Upper lobe of left lung (tissue), 6 donors: ENCODE data around the gene C6orf141. TPM values are rescaled to one million over a fixed set of nuclear protein-coding genes. Genes with fewer than 3 reads are reported as not detected.

Experiments used
- ATAC-seq, 2 donors: fragments of 200-7000 bp; cut with Tn5 transposase; one replicate each; pipeline ENCODE4 v1.9.1; 2022; ENCODE audit warnings: mild to moderate bottlenecking in 2 of 2, moderate library complexity in 2 of 2; ENCODE audit not compliant: low FRiP score in 2 of 2
- DNase-seq, 2 donors: peaks; one replicate each; pipeline ENCODE4 v3.0.0-alpha.2; 2019 to 2020
- H3K27ac ChIP-seq, 4 donors: fragments of 200-600 bp; sonication (generic); one replicate each; pipeline ENCODE4 v1.5.1; 2016 to 2019
- H3K27me3 ChIP-seq, 4 donors: fragments of 200-600 bp; sonication (generic); one replicate each; pipeline ENCODE4 v1.5.1; 2017 to 2019
- H3K36me3 ChIP-seq, 4 donors: fragments of 200-600 bp; sonication (generic); one replicate each; pipeline ENCODE4 v1.5.1; 2016 to 2019
- H3K4me1 ChIP-seq, 4 donors: fragments of 200-600 bp; sonication (generic); one replicate each; pipeline ENCODE4 v1.5.1; 2018 to 2019
- H3K4me3 ChIP-seq, 4 donors: fragments of 200-600 bp; sonication (generic); one replicate each; pipeline ENCODE4 v1.5.1; 2017 to 2019; ENCODE audit warnings: mild to moderate bottlenecking in 2 of 4, moderate library complexity in 1 of 4
- H3K9me3 ChIP-seq, 4 donors: fragments of 200-600 bp; sonication (generic); one replicate each; pipeline ENCODE4 v1.5.1; 2018 to 2019
- EP300 ChIP-seq, 4 donors: sonication (generic); formaldehyde crosslinking; IDR thresholded peaks; one replicate each; pipeline ENCODE4 v1.5.1; 2017; ENCODE audit warnings: antibody characterized with exemption in 4 of 4, control low read depth in 2 of 4
- POLR2A ChIP-seq, 4 donors: fragments of 450-650 bp; IDR thresholded peaks; one replicate each; pipeline ENCODE4 v1.5.1; 2016 to 2017; ENCODE audit warnings: antibody characterized with exemption in 4 of 4, mild to moderate bottlenecking in 2 of 4
- POLR2AphosphoS5 ChIP-seq, 2 donors: sonication (generic); formaldehyde crosslinking; IDR thresholded peaks; one replicate each; pipeline ENCODE4 v1.5.1; 2017; ENCODE audit warnings: antibody characterized with exemption in 2 of 2
- WGBS, 2 donors: methylation state at CpG; one replicate each; pipeline ENCODE4 v1.1.5; 2017 to 2018; 5-methylcytosine and 5-hydroxymethylcytosine counted together
- total RNA-seq, 6 donors: library from RNA; depleted of rRNA in 4 of 6; stranded (reverse); fragments of >200 nt in 4 of 6; gene quantifications; one replicate each; pipeline versions ENCODE4 v1.1.0 to v1.2.1, GENCODE V29; 2016 to 2021
- TF ChIP-seq, protein P1 (sequence below), 6 experiments: fragments of 450-650 bp in 4 of 6; fragments of 200-600 bp in 2 of 6; sonication (generic) in 2 of 6; IDR thresholded peaks; one replicate each; pipeline ENCODE4 v1.5.1; 2016 to 2019; ENCODE audit warnings: antibody characterized with exemption in 6 of 6
- donor health status: DM: no; HTN: no; CAD: no; lungs with moderate emphysema.
- donor health status: DM: no; HTN: yes; CAD: no; lungs with severe emphysema.

Gene C6orf141
- total RNA-seq, 6 donors from 2014 or later, result 1.2 to 2.9 (median 1.8) TPM

DNA sequence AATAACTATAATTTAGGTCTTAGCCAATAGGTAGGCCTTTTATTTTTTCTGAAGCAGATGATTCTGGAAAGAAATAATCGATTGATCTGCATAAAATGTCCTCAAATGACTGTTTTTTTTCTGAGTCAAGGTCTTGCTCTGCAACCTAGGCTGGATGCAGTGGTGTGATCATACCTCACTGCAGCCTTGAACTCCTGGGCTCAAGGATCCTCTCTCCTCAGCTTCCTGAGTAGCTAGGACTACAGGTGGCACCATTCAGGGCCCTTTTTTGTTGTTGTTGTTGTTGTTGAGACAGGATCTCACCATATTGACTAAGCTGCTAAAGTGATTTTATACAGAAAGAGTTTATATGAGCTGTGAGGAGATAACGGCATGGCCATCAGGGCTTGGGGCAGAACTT lies 32.5 kb upstream of the C6orf141 start:
- Histone ChIP-seq H3K27ac (no peak overlapping the region), H3K9me3 (no peaks in the 10 kb centered on the region), H3K36me3 (no peaks in the 10 kb centered on the region), H3K4me1 (no peaks in the 10 kb centered on the region), H3K27me3 (no peaks in the 10 kb centered on the region), H3K4me3 (no peak overlapping the region)
- ATAC-seq (no peak), DNase-seq (no peak)
- TF ChIP-seq POLR2AphosphoS5 (IDR thresholded peaks at IDR 0.05), result no peak
- no peak for TF ChIP-seq POLR2A (IDR thresholded peaks at IDR 0.05)
- no peak for TF ChIP-seq EP300 (IDR thresholded peaks at IDR 0.05)
- TF ChIP-seq, protein P1, sequence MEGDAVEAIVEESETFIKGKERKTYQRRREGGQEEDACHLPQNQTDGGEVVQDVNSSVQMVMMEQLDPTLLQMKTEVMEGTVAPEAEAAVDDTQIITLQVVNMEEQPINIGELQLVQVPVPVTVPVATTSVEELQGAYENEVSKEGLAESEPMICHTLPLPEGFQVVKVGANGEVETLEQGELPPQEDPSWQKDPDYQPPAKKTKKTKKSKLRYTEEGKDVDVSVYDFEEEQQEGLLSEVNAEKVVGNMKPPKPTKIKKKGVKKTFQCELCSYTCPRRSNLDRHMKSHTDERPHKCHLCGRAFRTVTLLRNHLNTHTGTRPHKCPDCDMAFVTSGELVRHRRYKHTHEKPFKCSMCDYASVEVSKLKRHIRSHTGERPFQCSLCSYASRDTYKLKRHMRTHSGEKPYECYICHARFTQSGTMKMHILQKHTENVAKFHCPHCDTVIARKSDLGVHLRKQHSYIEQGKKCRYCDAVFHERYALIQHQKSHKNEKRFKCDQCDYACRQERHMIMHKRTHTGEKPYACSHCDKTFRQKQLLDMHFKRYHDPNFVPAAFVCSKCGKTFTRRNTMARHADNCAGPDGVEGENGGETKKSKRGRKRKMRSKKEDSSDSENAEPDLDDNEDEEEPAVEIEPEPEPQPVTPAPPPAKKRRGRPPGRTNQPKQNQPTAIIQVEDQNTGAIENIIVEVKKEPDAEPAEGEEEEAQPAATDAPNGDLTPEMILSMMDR (IDR thresholded peaks at IDR 0.05), result no peak
- WGBS, 2 donors, result 83 to 91% methylated on average over 2 of the region's 2 CpGs

DNA sequence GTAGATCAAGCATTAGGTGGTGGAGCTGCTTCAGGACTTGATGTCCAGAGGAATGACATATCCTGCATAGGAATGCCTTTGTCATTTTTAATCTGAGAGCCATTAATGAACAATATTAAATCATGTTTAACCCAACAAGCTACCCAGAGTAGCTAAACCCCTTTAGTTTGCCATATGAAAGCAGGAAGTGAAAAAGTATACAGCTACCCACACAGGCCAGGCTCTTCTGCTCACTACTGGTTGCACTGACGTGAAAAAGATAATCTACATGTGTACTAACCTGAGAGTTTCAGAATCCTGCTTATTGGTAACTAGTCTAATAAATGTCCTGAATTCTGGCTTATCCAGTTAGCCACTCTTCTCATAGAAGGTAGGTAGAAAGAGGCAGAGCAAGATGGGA lies 30.8 kb upstream of the C6orf141 start:
- H3K4me1 ChIP-seq, result no peaks in the 10 kb centered on the region
- H3K27me3 ChIP-seq, result no peaks in the 10 kb centered on the region
- DNase-seq, result no peak
- TF ChIP-seq EP300 (IDR thresholded peaks at IDR 0.05), result no peak
- no peak for TF ChIP-seq POLR2A (IDR thresholded peaks at IDR 0.05)
- TF ChIP-seq, protein P1 (IDR thresholded peaks at IDR 0.05), result no peak
- no peak for TF ChIP-seq POLR2AphosphoS5 (IDR thresholded peaks at IDR 0.05)
- no peak overlapping the region for H3K27ac ChIP-seq
- H3K9me3 ChIP-seq, result no peaks in the 10 kb centered on the region
- H3K36me3 ChIP-seq, result no peaks in the 10 kb centered on the region
- WGBS, 2 donors, result 50 to 71% methylated on average over 1 of the region's 1 CpG
- no peak for ATAC-seq
- H3K4me3 ChIP-seq, result no peak overlapping the region

DNA sequence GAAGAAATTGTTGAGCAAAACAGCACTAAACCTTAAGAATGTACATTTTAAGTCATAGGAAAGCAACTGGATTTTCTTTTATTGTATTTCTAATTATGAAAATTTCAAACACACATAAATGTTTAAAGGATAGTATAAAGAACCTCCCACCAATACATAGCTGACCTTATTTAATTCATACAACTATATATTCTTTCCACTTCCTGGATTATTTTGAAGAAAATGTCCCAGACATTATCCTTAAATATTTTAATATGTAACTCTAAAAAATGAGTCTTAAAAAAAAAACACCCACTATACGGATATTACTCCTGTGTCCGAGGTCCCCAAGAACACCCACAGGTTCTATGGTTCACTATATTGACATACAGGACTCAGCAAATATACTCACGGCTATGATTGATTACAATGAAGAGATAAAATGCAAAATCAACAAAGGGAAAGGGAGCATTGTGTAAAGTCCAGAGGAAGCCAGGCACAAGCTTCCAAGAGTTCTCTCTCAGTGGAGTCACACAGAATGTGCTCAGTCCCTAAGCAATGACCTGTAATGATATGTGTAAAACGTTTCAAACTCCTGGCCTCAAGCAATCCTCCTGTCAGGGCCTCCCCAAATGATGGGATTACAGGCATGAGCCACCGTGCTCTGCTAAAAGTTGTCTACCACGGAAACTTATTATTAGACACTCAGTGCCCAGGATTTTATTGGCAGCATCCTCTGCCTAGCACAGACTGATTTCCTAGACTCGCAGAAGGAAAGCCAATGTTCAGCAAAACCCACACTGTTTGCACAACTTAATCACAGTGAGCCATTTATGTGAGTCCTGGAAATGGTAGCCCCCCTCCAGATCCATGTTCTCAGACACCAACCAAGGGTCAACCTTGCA lies 27.5 kb upstream of the C6orf141 start:
- ATAC-seq (no peak), DNase-seq (no peak)
- H3K36me3 ChIP-seq, result no peaks in the 10 kb centered on the region
- TF ChIP-seq POLR2AphosphoS5 (IDR thresholded peaks at IDR 0.05) (no peak), POLR2A (IDR thresholded peaks at IDR 0.05) (no peak), EP300 (IDR thresholded peaks at IDR 0.05) (no peak)
- TF ChIP-seq, protein P1 (IDR thresholded peaks at IDR 0.05), result no peak
- no peaks in the 10 kb centered on the region for H3K9me3 ChIP-seq
- no peak overlapping the region for H3K4me3 ChIP-seq
- no peaks in the 10 kb centered on the region for H3K4me1 ChIP-seq
- no peaks in the 10 kb centered on the region for H3K27me3 ChIP-seq
- WGBS, 2 donors, result 64 to 70% methylated on average over 7 of the region's 7 CpGs
- no peak overlapping the region for H3K27ac ChIP-seq

DNA sequence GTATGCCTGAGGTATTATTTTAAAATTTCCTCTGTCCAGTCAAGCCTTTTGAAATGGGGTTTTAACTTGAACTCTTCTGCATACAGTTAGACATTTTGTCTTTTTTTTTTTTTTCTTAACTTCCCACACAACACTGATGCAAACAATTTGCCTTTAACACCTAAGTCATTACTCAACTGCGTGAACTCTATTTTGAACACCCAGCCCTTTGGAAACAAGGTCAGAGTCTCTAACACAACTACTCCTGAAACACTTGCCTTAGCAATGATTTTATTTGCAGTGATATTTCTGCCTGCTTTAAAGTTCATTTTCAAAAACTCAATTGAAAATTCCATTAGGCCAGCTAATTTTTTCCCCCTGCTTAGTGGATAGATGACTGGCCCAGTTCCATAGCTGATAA lies 26.6 kb upstream of the C6orf141 start:
- Histone ChIP-seq H3K27ac (no peak overlapping the region), H3K9me3 (no peaks in the 10 kb centered on the region), H3K4me1 (no peaks in the 10 kb centered on the region), H3K27me3 (no peaks in the 10 kb centered on the region), H3K36me3 (no peaks in the 10 kb centered on the region), H3K4me3 (no peak overlapping the region)
- ATAC-seq (no peak), DNase-seq (no peak)
- TF ChIP-seq POLR2A (IDR thresholded peaks at IDR 0.05) (no peak), POLR2AphosphoS5 (IDR thresholded peaks at IDR 0.05) (no peak), EP300 (IDR thresholded peaks at IDR 0.05) (no peak)
- TF ChIP-seq, protein P1 (IDR thresholded peaks at IDR 0.05), result no peak
- WGBS, 2 donors, result 100% methylated on average over 1 of the region's 1 CpG

DNA sequence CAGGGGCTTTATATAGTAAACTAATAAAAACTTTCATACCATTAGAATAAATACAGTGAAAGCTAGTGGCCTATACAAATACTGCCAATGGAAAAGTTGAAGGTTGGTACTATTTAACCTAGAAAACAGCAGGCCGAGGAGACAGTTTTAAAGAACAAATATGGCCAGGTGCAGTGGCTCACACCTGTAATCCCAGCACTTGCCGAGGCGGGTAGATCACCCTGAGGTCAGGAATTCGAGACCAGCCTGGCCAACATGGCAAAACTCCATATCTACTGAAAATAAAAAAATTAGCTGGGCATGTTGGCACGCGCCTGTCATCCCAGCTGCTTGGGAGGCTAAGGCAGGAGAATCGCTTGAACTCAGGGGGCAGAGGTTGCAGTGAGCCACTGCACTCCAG lies 25.9 kb upstream of the C6orf141 start:
- Histone ChIP-seq H3K4me1 (no peaks in the 10 kb centered on the region), H3K36me3 (no peaks in the 10 kb centered on the region), H3K9me3 (no peaks in the 10 kb centered on the region), H3K27me3 (no peaks in the 10 kb centered on the region), H3K27ac (no peak overlapping the region), H3K4me3 (no peak overlapping the region)
- no peak for DNase-seq
- WGBS, 2 donors, result 89 to 91% methylated on average over 7 of the region's 7 CpGs
- TF ChIP-seq POLR2AphosphoS5 (IDR thresholded peaks at IDR 0.05) (no peak), EP300 (IDR thresholded peaks at IDR 0.05) (no peak), POLR2A (IDR thresholded peaks at IDR 0.05) (no peak)
- TF ChIP-seq, protein P1 (IDR thresholded peaks at IDR 0.05), result no peak
- ATAC-seq, result no peak
